Measurements from ENCODE around the gene SURF6.

The SURF6 gene

DNA sequence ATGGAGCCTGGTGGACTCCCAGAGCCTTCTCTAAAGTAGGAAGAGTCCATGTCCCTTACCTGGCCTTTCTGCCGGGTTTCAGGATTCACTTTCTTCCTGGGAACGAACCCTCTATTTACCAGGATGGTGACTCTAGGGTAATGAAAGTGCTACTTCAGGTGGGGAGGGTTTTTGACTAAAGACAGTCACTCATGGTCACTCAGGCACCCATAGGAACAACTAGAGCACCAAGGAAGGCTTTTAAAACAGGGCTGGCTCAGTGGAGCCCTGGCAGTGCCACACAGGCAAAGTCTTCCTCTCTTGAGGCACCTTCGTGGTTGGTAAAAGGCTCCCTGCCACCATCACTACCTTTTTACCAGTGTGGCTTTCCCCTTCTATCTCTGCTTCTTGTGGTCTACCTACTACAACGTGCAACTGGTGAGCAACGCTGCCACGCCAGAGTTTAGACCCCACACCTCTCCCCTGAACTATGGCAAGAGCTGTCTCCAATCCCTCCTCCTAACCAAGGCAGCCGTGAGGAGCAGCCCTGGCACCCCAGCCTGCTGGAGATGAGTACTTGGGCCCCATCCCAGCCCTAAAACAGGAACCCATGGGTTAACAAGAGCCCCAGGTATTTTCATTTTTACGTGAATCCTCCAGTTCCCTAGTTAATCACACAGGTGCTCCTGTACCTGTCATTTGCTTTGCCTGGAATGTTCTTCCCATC is 16.8 kb upstream of the SURF6 start:
- Mint-ChIP-seq H3K27ac (peak overlapping the region; percentile 97), H3K36me3 (ENCODE audit: low read depth) (peaks cover 50% of the 10 kb centered on the region), H3K27me3 (ENCODE audit: low read depth, poor library complexity) (no peaks in the 10 kb centered on the region), H3K4me3 (no peak overlapping the region), H3K9me3 (no peaks in the 10 kb centered on the region), H3K4me1 (peaks cover 32% of the 10 kb centered on the region)
- DNase-seq, result no peak
- TF ChIP-seq, protein P1, sequence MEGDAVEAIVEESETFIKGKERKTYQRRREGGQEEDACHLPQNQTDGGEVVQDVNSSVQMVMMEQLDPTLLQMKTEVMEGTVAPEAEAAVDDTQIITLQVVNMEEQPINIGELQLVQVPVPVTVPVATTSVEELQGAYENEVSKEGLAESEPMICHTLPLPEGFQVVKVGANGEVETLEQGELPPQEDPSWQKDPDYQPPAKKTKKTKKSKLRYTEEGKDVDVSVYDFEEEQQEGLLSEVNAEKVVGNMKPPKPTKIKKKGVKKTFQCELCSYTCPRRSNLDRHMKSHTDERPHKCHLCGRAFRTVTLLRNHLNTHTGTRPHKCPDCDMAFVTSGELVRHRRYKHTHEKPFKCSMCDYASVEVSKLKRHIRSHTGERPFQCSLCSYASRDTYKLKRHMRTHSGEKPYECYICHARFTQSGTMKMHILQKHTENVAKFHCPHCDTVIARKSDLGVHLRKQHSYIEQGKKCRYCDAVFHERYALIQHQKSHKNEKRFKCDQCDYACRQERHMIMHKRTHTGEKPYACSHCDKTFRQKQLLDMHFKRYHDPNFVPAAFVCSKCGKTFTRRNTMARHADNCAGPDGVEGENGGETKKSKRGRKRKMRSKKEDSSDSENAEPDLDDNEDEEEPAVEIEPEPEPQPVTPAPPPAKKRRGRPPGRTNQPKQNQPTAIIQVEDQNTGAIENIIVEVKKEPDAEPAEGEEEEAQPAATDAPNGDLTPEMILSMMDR (IDR thresholded peaks at IDR 0.05), result no peak

DNA sequence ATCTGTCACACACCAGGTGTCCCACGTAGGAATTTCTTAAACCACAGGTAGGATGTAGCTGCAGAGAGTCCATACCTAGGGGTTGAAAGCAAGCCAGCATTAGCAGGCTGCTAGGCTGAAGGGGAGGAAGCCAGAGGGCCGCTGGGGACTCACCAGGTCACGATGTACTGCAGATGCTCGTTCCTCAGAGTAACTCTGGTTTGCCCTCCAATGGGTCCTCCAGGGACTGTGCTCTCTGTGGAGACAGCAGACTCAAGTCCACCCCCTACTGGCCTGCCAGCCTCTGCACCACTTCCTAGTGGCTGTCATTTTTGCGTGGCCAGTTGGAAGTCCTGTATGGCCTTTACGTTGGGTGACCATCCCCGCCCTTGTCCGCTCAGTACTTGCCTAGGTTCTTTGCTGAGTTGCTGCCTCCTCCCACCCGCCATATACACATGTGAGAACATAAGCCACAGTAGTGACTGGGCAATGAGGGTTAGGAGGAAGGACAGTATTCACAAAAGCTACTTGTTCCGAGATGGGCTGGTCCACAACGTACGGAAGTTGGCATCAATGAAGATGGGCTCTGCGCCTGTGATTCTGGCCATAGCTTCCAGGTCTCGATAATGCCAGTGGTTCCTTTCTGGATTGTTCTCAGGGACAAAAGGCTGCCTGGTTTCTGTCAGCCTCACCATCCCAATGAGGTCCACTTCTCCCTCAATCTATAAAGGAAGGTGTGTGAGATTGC is 16.1 kb upstream of the SURF6 start:
- H3K4me3 Mint-ChIP-seq, result no peak overlapping the region
- H3K27ac Mint-ChIP-seq, result peak overlapping the region; percentile 87
- H3K9me3 Mint-ChIP-seq, result no peaks in the 10 kb centered on the region
- H3K4me1 Mint-ChIP-seq, result peaks cover 27% of the 10 kb centered on the region
- TF ChIP-seq, protein P1 (IDR thresholded peaks at IDR 0.05), result peak; percentile 44
- peak; percentile 52 for DNase-seq
- no peaks in the 10 kb centered on the region for H3K27me3 Mint-ChIP-seq (ENCODE audit: low read depth, poor library complexity)
- peaks cover 50% of the 10 kb centered on the region for H3K36me3 Mint-ChIP-seq (ENCODE audit: low read depth)

DNA sequence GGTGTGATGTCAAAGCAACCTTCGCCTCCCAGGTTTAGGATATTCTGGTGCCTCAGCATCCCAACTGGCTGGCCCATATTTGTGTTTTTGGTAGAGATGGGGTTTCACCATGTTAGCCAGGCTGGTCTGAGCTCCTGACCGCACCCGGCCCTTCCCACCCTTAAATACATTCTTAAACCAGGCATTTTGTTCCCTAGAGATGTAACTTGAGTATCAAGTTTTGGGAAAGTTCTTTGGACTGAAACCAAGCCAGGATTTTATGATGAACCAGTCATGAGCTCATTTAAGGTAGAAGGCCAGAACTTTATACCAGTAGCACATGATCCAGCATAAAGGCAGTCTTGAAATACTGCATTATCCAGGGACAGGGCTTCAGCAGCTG is 15.5 kb upstream of the SURF6 start:
- H3K36me3 Mint-ChIP-seq (ENCODE audit: low read depth), result peaks cover 50% of the 10 kb centered on the region
- H3K4me1 Mint-ChIP-seq, result peaks cover 30% of the 10 kb centered on the region
- DNase-seq, result no peak
- H3K4me3 Mint-ChIP-seq, result peak overlapping the region; percentile 38
- no peaks in the 10 kb centered on the region for H3K27me3 Mint-ChIP-seq (ENCODE audit: low read depth, poor library complexity)
- H3K9me3 Mint-ChIP-seq, result no peaks in the 10 kb centered on the region
- TF ChIP-seq, protein P1 (IDR thresholded peaks at IDR 0.05), result no peak
- H3K27ac Mint-ChIP-seq, result no peak overlapping the region

- Mint-ChIP-seq H3K27me3 (ENCODE audit: low read depth, poor library complexity) (no peaks in the 10 kb centered on the region), H3K36me3 (ENCODE audit: low read depth) (peaks cover 57% of the 10 kb centered on the region), H3K9me3 (no peaks in the 10 kb centered on the region), H3K4me1 (peaks cover 37% of the 10 kb centered on the region), H3K27ac (peak overlapping the region; percentile 100), H3K4me3 (peak overlapping the region; percentile 63)
- no peak for DNase-seq
- TF ChIP-seq, protein P1 (IDR thresholded peaks at IDR 0.05), result no peak
These were observed 14.1 kb upstream of the SURF6 start for GRCh38 chr9:133349965-133350616.

DNA sequence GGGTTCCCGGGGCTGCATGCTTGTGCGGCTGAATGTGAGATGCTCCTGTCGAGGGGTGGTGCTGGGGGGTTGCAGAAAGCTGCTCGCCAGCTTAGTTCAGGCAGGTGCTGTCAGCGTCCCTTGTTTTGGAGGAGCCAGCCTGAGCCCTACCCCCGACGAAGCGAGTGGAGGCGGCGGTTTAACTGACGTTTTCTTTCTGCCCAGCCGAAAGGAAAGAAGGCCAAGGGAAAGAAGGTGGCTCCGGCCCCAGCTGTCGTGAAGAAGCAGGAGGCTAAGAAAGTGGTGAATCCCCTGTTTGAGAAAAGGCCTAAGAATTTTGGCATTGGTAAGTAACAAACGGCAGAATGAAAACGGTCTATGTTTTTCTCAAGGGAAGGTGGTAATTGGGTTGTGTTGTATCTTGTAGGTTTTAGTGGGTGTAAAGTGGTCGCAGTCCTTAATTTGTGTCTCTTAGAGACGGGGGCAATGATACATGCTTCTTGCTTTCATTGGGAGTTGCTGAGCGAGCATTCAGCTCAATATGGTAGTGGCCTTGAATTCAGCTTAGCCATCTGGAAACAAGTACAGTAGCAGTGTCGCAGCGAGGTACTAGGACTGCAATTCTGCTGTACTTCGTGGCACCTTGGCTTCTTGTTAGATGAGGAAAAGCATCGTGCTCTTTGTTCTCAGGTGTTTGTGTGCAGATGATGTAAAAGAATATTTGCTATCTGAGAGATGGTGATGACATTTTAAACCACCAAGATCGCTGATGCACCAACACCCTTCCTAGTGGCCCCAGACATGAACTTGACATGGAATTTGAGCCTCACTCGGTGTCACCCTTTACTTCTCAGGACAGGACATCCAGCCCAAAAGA is 13.0 kb upstream of the SURF6 start:
- H3K9me3 Mint-ChIP-seq, result no peaks in the 10 kb centered on the region
- TF ChIP-seq, protein P1 (IDR thresholded peaks at IDR 0.05), result no peak
- peaks cover 37% of the 10 kb centered on the region for H3K4me1 Mint-ChIP-seq
- peaks cover 63% of the 10 kb centered on the region for H3K36me3 Mint-ChIP-seq (ENCODE audit: low read depth)
- DNase-seq, result no peak
- H3K27ac Mint-ChIP-seq, result peak overlapping the region; percentile 100
- H3K4me3 Mint-ChIP-seq, result peak overlapping the region; percentile 97
- no peaks in the 10 kb centered on the region for H3K27me3 Mint-ChIP-seq (ENCODE audit: low read depth, poor library complexity)
